ENCODE measurements around the gene TMEM52. TPM values are rescaled to one million over a fixed set of nuclear protein-coding genes. Genes with fewer than 3 reads are reported as not detected.

The TMEM52 gene
- total and polyA plus RNA-seq, 2 donors (not counting 3 experiments of a cell fraction or from before 2014, with no cell fraction given), result 1.6 to 1.7 TPM

- dilution Hi-C loops (cut with MboI; ENCODE audit: extremely low pct_ligation_motif_present, low sequenced_read_pairs) (no loop called here), intact Hi-C loops (cut with micrococcal nuclease) (loop anchor here (10.0 kb wide), 1 partner anchor 220 kb away; no protein-coding TSS in a partner anchor)
- DNase-seq (ENCODE audit: low read depth, low spot score) (no peak), FAIRE-seq (no peak)
- Histone ChIP-seq H3K27me3 (ENCODE audit: control insufficient read depth in 2 of 2, insufficient read depth in 2 of 2, low read length in 2 of 2) (no peaks in the 10 kb centered on the region), H3K36me3 (ENCODE audit: control insufficient read depth in 2 of 2, extremely low read depth in 1 of 2, insufficient read depth in 2 of 2, low read length in 2 of 2) (no peaks in the 10 kb centered on the region), H3K9ac (replicated peaks; ENCODE audit: extremely low read depth, insufficient read depth, low read length) (no peak within 1 kb of the TSS), H3K4me1 (ENCODE audit: control insufficient read depth, extremely low read depth, insufficient read depth, low read length) (peaks cover 5% of the 10 kb centered on the region), H2AFZ (ENCODE audit: low read depth, low read length) (no peak within 1 kb of the TSS), H3K9me3 (replicated peaks; ENCODE audit: control insufficient read depth, insufficient read depth, low read length) (no peaks in the 10 kb centered on the region), H3K4me2 (ENCODE audit: insufficient read depth, low read length) (no peak within 1 kb of the TSS), H3K4me3 (replicated peaks in 1 of 3; ENCODE audit: insufficient read depth in 1 of 3, low read depth in 1 of 3, low read length in 3 of 3) (no peak within 1 kb of the TSS), H4K20me1 (replicated peaks; ENCODE audit: control insufficient read depth, extremely low read depth, insufficient read depth, low read length) (no peaks in the 10 kb centered on the region), H3K79me2 (ENCODE audit: control insufficient read depth, insufficient read depth, low read length) (no peaks in the 10 kb centered on the region), H3K9me1 (replicated peaks; ENCODE audit: control insufficient read depth, extremely low read depth, insufficient read depth, low read length) (no peaks in the 10 kb centered on the region), H3K27ac (ENCODE audit: insufficient read depth, low read depth, low read length) (no peak within 1 kb of the TSS)
- CTCF ChIA-PET, result interaction anchor here (1.4 kb wide), 1 partner anchor 9 kb away, joined by 5 read pairs; no protein-coding TSS in a partner anchor
- no TSS peak for BruUV-seq (replicated peaks)
- POLR2A ChIA-PET, result no interaction called here
- no peak for TF ChIP-seq FOS (IDR thresholded peaks at IDR 0.05; ENCODE audit: borderline replicate concordance, insufficient read depth, low read length)
- no peak for TF ChIP-seq MAX (IDR thresholded peaks at IDR 0.05; ENCODE audit: insufficient read depth, insufficient read length)
- no peak for TF ChIP-seq GATA2 (IDR thresholded peaks at IDR 0.05; ENCODE audit: insufficient read depth, insufficient read length, low read depth, low read length)
- no peak for TF ChIP-seq POLR2AphosphoS5 (IDR thresholded peaks at IDR 0.05; ENCODE audit: insufficient read depth, low read depth, low read length)
- no peak for TF ChIP-seq CTCF (IDR thresholded peaks at IDR 0.05; ENCODE audit: extremely low read depth in 1 of 2, insufficient read depth in 1 of 2, low read depth in 1 of 2, low read length in 2 of 2)
- TF ChIP-seq POLR2A (IDR thresholded peaks at IDR 0.05; ENCODE audit: low read depth, low read length), result no peak
- TF ChIP-seq MYC (IDR thresholded peaks at IDR 0.05; ENCODE audit: low read depth, low read length), result no peak
- no peak for TF ChIP-seq EZH2 (IDR thresholded peaks at IDR 0.05; ENCODE audit: borderline replicate concordance, low read depth, low read length, severe bottlenecking)
- TF ChIP-seq JUN (IDR thresholded peaks at IDR 0.05; ENCODE audit: borderline replicate concordance, insufficient read depth, insufficient read length, low read depth), result no peak
Measured at GRCh38 chr1:1914971-1915692, 3.9 kb downstream of the TMEM52 start, which contains the start of gene CALML6. CALML6 (plus strand) TSS chr1:1915260; CDS start chr1:1915281, 21 bp downstream.
